SK-N-SH (cell line): ENCODE results near the gene NLN. TPM values are rescaled to one million over a fixed set of nuclear protein-coding genes. Genes with fewer than 3 reads are reported as not detected.

Experiments
- CTCF ChIA-PET: fragments of 300-600, 350-600 bp; formaldehyde crosslinking; extraction: SDS; loops from one replicate; lab custom pipeline; 2021; lab: Yijun Ruan, JAX
- POLR2A ChIA-PET: fragments of 350-600 bp; sonication (Branson Sonifier 250); formaldehyde crosslinking; extraction: SDS; loops from one replicate; lab custom pipeline; 2020; ENCODE audit warnings: antibody characterized with exemption, inconsistent platforms; lab: Yijun Ruan, JAX
- DNase-seq: peaks from one replicate; pipeline ENCODE4 v3.0.0; 2012
- H2AFZ ChIP-seq: fragments of 200-600 bp; sonication (generic); 2 replicates; pipeline ENCODE4 v1.8.1; 2016; ENCODE audit warnings: antibody characterized with exemption, mild to moderate bottlenecking, low read depth
- H3F3A ChIP-seq: fragments of 200-600 bp; sonication (generic); replicated peaks from 2 replicates; pipeline ENCODE3; 2016; ENCODE audit warnings: antibody characterized with exemption, mild to moderate bottlenecking; ENCODE audit not compliant: insufficient read depth
- H3K27ac ChIP-seq, 2 experiments: fragments of 200-500 bp in 1 of 2; fragments of 200-600 bp in 1 of 2; sonication (Bioruptor generic) in 1 of 2; sonication (generic), shearing (Covaris generic) in 1 of 2; 2 replicates each; pipeline versions ENCODE4 v1.5.1 to v1.6.1; 2014 to 2016; ENCODE audit warnings: low read depth in 2 of 2, inconsistent platforms in 1 of 2, low read length in 1 of 2, mild to moderate bottlenecking in 1 of 2, mixed read lengths in 1 of 2
- H3K27me3 ChIP-seq: fragments of 200-600 bp; sonication (generic), shearing (Covaris generic); 2 replicates; pipeline ENCODE4 v1.6.1; 2016; ENCODE audit warnings: mixed run types; ENCODE audit not compliant: insufficient read depth
- H3K36me3 ChIP-seq, 2 experiments: fragments of 200-500 bp in 1 of 2; fragments of 200-600 bp in 1 of 2; sonication (Bioruptor generic) in 1 of 2; sonication (generic) in 1 of 2; replicated peaks in 1 of 2; 2 replicates each; pipeline versions ENCODE3 to v1.5.1; 2014 to 2016; ENCODE audit warnings: low read length in 1 of 2, mild to moderate bottlenecking in 1 of 2; ENCODE audit not compliant: insufficient read depth in 2 of 2, control insufficient read depth in 1 of 2
- H3K4me1 ChIP-seq, 2 experiments: fragments of 200-500 bp in 1 of 2; fragments of 200-600 bp in 1 of 2; sonication (Bioruptor generic) in 1 of 2; sonication (generic), shearing (Covaris generic) in 1 of 2; 2 replicates each; pipeline versions ENCODE4 v1.5.1 to v1.6.1; 2014 to 2016; ENCODE audit warnings: low read depth in 1 of 2, low read length in 1 of 2, mixed run types in 1 of 2; ENCODE audit not compliant: insufficient read depth in 2 of 2, control insufficient read depth in 1 of 2
- H3K4me2 ChIP-seq: fragments of 200-600 bp; sonication (generic), shearing (Covaris generic); 2 replicates; pipeline ENCODE4 v1.6.1; 2017; ENCODE audit warnings: mixed run types
- H3K4me3 ChIP-seq, 2 experiments: fragments of 200-500 bp in 1 of 2; fragments of 200-600 bp in 1 of 2; sonication (Bioruptor generic) in 1 of 2; sonication (generic), shearing (Covaris generic) in 1 of 2; 2 replicates each; pipeline versions ENCODE4 v1.5.1 to v1.8.1; 2014 to 2016; ENCODE audit warnings: low read depth in 2 of 2, inconsistent platforms in 1 of 2, low read length in 1 of 2, mild to moderate bottlenecking in 1 of 2, mixed read lengths in 1 of 2, moderate library complexity in 1 of 2
- H3K79me2 ChIP-seq: fragments of 200-600 bp; sonication (generic); 2 replicates; pipeline ENCODE4 v1.8.1; 2017; ENCODE audit warnings: mild to moderate bottlenecking; ENCODE audit not compliant: insufficient read depth
- H3K9ac ChIP-seq: fragments of 200-600 bp; sonication (generic); 2 replicates; pipeline ENCODE4 v1.6.1; 2017; ENCODE audit warnings: mixed run types
- H3K9me2 ChIP-seq: fragments of 200-600 bp; sonication (generic); 2 replicates; pipeline ENCODE4 v1.6.1; 2017; ENCODE audit warnings: mixed run types
- H3K9me3 ChIP-seq: fragments of 200-600 bp; sonication (generic); 2 replicates; pipeline ENCODE4 v1.6.1; 2017; ENCODE audit warnings: mixed run types, mild to moderate bottlenecking, moderate library complexity
- H4K20me1 ChIP-seq: fragments of 200-600 bp; sonication (generic); 2 replicates; pipeline ENCODE4 v1.6.1; 2017; ENCODE audit warnings: mild to moderate bottlenecking, mixed run types; ENCODE audit not compliant: insufficient read depth
- CTCF ChIP-seq: fragments of 200-600 bp; sonication (generic); IDR thresholded peaks from 2 replicates; pipeline ENCODE4 v1.6.1; 2017; ENCODE audit warnings: antibody characterized with exemption, mild to moderate bottlenecking, moderate library complexity
- EP300 ChIP-seq, 2 experiments: IDR thresholded peaks; 2 replicates each; pipeline versions ENCODE4 v1.4.0 to v1.6.1; 2012; ENCODE audit warnings: borderline replicate concordance in 1 of 2, low read depth in 1 of 2, low read length in 1 of 2
- FOXJ3 ChIP-seq: sonication (generic); formaldehyde crosslinking; IDR thresholded peaks from 2 replicates; pipeline ENCODE4 v1.5.1; 2020; ENCODE audit warnings: mild to moderate bottlenecking, missing genetic modification reagents
- GABPA ChIP-seq: IDR thresholded peaks from 2 replicates; pipeline ENCODE4 v1.4.0; 2012; ENCODE audit warnings: low read depth, mild to moderate bottlenecking
- GATA2 ChIP-seq: sonication (generic); formaldehyde crosslinking; IDR thresholded peaks from 2 replicates; pipeline ENCODE4 v1.5.0; 2020; ENCODE audit warnings: mild to moderate bottlenecking, missing genetic modification reagents
- MEF2A ChIP-seq: IDR thresholded peaks from 2 replicates; pipeline ENCODE4 v1.4.0; 2012; ENCODE audit warnings: low read depth, borderline replicate concordance
- MXI1 ChIP-seq: IDR thresholded peaks from 2 replicates; pipeline ENCODE4 v1.6.1; 2012; ENCODE audit warnings: mild to moderate bottlenecking, low read depth, low read length, improper control_type of control experiment
- NFIC ChIP-seq: IDR thresholded peaks from 2 replicates; pipeline ENCODE4 v1.4.0; 2012; ENCODE audit warnings: borderline replicate concordance
- NRF1 ChIP-seq: IDR thresholded peaks from 2 replicates; pipeline ENCODE4 v1.6.1; 2012; ENCODE audit warnings: low read depth, mild to moderate bottlenecking, low read length
- RCOR1 ChIP-seq: fragments of 150-350 bp; IDR thresholded peaks from 2 replicates; pipeline ENCODE4 v1.6.1; 2017; ENCODE audit warnings: antibody characterized with exemption, low read length
- REST ChIP-seq: IDR thresholded peaks from 2 replicates; pipeline ENCODE4 v1.6.1; 2012; ENCODE audit warnings: mild to moderate bottlenecking, low read depth, low read length, moderate library complexity
- RXRA ChIP-seq: IDR thresholded peaks from 2 replicates; pipeline ENCODE4 v1.4.0; 2012; ENCODE audit warnings: low read depth, mild to moderate bottlenecking, borderline replicate concordance
- SMC3 ChIP-seq: IDR thresholded peaks from 2 replicates; pipeline ENCODE4 v1.6.1; 2012; ENCODE audit warnings: low read depth, low read length, improper control_type of control experiment
- USF2 ChIP-seq: fragments of 150-350 bp; IDR thresholded peaks from 2 replicates; pipeline ENCODE4 v1.6.1; 2017; ENCODE audit warnings: antibody characterized with exemption, low read length, low read depth, borderline replicate concordance
- ZBTB33 ChIP-seq: IDR thresholded peaks from 2 replicates; pipeline ENCODE4 v1.4.0; 2012; ENCODE audit warnings: low read depth, borderline replicate concordance
- WGBS: methylation state at CpG from one replicate; pipeline ENCODE4 v1.1.6; 2017; ENCODE audit warnings: low lambda C conversion rate; 5-methylcytosine and 5-hydroxymethylcytosine counted together
- polyA plus RNA-seq, 3 experiments: library from polyadenylated mRNA; depleted of rRNA; stranded (reverse); fragments of >200 nt; gene quantifications; 2 replicates each; pipeline ENCODE4 v1.2.3, GENCODE V29; 2012

The NLN gene
- polyA plus RNA-seq, 1 of the 3 experiments (the other 2 are of a cell fraction) = 17.1 TPM

- ChIA-PET CTCF (no interaction called here), POLR2A (no interaction called here)
- H3K36me3 ChIP-seq = peaks cover 7 to 17% of the 10 kb centered on the region in 2 experiments
- H3F3A ChIP-seq = peaks cover 24% of the 10 kb centered on the region
- no peak overlapping the region for H3K9ac ChIP-seq
- TF ChIP-seq RCOR1 = no peak
- no peak for TF ChIP-seq NFIC
- no peak for TF ChIP-seq FOXJ3 (CRISPR knock-in tag)
- no peak for TF ChIP-seq MXI1
- no peak for TF ChIP-seq RXRA
- no peak for TF ChIP-seq EP300 (IDR thresholded peaks at IDR 0.05; ENCODE audit: borderline replicate concordance in 1 of 2, low read depth in 1 of 2, low read length in 1 of 2)
- no peak for TF ChIP-seq USF2
- no peak for TF ChIP-seq GABPA
- TF ChIP-seq SMC3 = no peak
- no peak for TF ChIP-seq GATA2 (CRISPR knock-in tag)
- TF ChIP-seq CTCF = no peak
- TF ChIP-seq ZBTB33 = no peak
- TF ChIP-seq REST = no peak
- TF ChIP-seq NRF1 = no peak
- no peak for TF ChIP-seq MEF2A
- H4K20me1 ChIP-seq = no peaks in the 10 kb centered on the region
- H3K9me2 ChIP-seq = no peaks in the 10 kb centered on the region
- H3K27ac ChIP-seq = no peak overlapping the region
- H2AFZ ChIP-seq = no peak overlapping the region
- no peaks in the 10 kb centered on the region for H3K9me3 ChIP-seq
- 100% methylated on average over 1 of the region's 1 CpG for WGBS
- H3K27me3 ChIP-seq = no peaks in the 10 kb centered on the region
- no peak overlapping the region for H3K4me2 ChIP-seq
- H3K4me1 ChIP-seq = peaks cover 0 to 12% of the 10 kb centered on the region in 2 experiments; a peak in 2 of 4 replicates
- no peak for DNase-seq
- no peak overlapping the region for H3K4me3 ChIP-seq
- no peaks in the 10 kb centered on the region for H3K79me2 ChIP-seq
These were observed 45.6 kb downstream of the NLN start for GRCh38 chr5:65767565-65767964.
